HepG2 (cell line): ENCODE data around the gene DCUN1D2.

Experiments used
- BHLHE40 ChIP-seq: IDR thresholded peaks from 2 replicates; pipeline ENCODE4 v1.6.1; 2011; ENCODE audit warnings: low read length, improper control_type of control experiment
- CEBPB ChIP-seq: IDR thresholded peaks from 2 replicates; pipeline ENCODE4 v1.6.1; 2011; ENCODE audit warnings: low read depth, low read length, improper control_type of control experiment, borderline replicate concordance
- CREB1 ChIP-seq, 2 experiments: fragments of 450-650 bp in 1 of 2; IDR thresholded peaks; 2 replicates each; pipeline ENCODE4 v1.6.1; 2016 to 2017; ENCODE audit warnings: control low read depth in 1 of 2, mild to moderate bottlenecking in 1 of 2, missing compliant biosample characterization in 1 of 2, missing genetic modification characterization in 1 of 2
- FOXA1 ChIP-seq, 2 experiments: fragments of 450-650 bp in 1 of 2; sonication (generic) in 1 of 2; formaldehyde crosslinking in 1 of 2; IDR thresholded peaks; 2 replicates each; pipeline versions ENCODE4 v1.4.0 to v1.6.1; 2016 to 2020; ENCODE audit warnings: missing genetic modification reagents in 1 of 2
- NPAS2 ChIP-seq: sonication (generic); formaldehyde crosslinking; IDR thresholded peaks from 2 replicates; pipeline ENCODE4 v1.8.0; 2022; ENCODE audit warnings: mild to moderate bottlenecking, missing genetic modification reagents, borderline replicate concordance
- NR1H2 ChIP-seq: sonication (generic); formaldehyde crosslinking; IDR thresholded peaks from 2 replicates; pipeline ENCODE4 v1.8.1; 2022; ENCODE audit warnings: low read depth, missing genetic modification reagents, borderline replicate concordance
- POLR2A ChIP-seq, 2 experiments: IDR thresholded peaks; 2 replicates each; pipeline ENCODE4 v1.6.1; 2011; ENCODE audit warnings: low read depth in 2 of 2, low read length in 2 of 2, mild to moderate bottlenecking in 1 of 2, moderate library complexity in 1 of 2; ENCODE audit not compliant: insufficient read depth in 1 of 2
- U2AF1 ChIP-seq: fragments of 200-400 bp; formaldehyde crosslinking; optimal IDR thresholded peaks from 2 replicates; pipeline ENCODE3; 2017; ENCODE audit warnings: mild to moderate bottlenecking, low read depth, low read length
- ZNF335 ChIP-seq: sonication (generic); formaldehyde crosslinking; IDR thresholded peaks from 2 replicates; pipeline ENCODE4 v1.4.0; 2020; ENCODE audit warnings: missing genetic modification reagents
- ZSCAN29 ChIP-seq: sonication (generic); formaldehyde crosslinking; conservative IDR thresholded peaks from 2 replicates; pipeline ENCODE4 v1.4.0; 2020; ENCODE audit warnings: mild to moderate bottlenecking, missing genetic modification reagents
- TF ChIP-seq, protein P1 (sequence below): sonication (generic); formaldehyde crosslinking; IDR thresholded peaks from 2 replicates; pipeline ENCODE4 v1.4.0; 2020; ENCODE audit warnings: mild to moderate bottlenecking, missing genetic modification reagents
- TF ChIP-seq, protein P2 (sequence below): sonication (generic); formaldehyde crosslinking; IDR thresholded peaks from 2 replicates; pipeline ENCODE4 v1.5.0; 2020; ENCODE audit warnings: mild to moderate bottlenecking, missing genetic modification reagents, moderate library complexity

DNA sequence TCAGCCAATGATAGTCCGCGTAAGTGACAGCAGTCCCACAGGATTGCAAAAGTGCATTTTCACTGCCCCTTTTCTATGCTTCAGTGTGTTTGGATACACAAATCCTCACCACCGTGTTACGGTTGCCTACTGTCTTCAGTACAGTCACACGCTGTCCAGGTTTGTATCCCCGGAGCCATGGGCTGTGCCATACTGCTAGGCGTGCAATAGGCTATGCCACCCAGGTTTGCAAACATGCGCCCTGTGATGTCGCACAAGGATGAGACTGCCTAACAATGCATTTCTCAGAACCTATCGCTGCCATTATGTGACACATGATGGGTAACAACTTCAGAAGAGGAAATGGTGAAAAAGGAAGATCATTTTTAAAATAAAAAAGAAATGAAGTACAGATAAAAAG, 20.4 kb downstream of the DCUN1D2 start:
- no peak for TF ChIP-seq CEBPB
- no peak for TF ChIP-seq NPAS2 (CRISPR knock-in tag)
- TF ChIP-seq, protein P1, sequence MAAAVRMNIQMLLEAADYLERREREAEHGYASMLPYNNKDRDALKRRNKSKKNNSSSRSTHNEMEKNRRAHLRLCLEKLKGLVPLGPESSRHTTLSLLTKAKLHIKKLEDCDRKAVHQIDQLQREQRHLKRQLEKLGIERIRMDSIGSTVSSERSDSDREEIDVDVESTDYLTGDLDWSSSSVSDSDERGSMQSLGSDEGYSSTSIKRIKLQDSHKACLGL (CRISPR knock-in tag): no peak
- TF ChIP-seq ZSCAN29 (CRISPR knock-in tag): no peak
- TF ChIP-seq NR1H2 (CRISPR knock-in tag): no peak
- no peak for TF ChIP-seq POLR2A (IDR thresholded peaks at IDR 0.05; ENCODE audit: insufficient read depth in 1 of 2, low read depth in 2 of 2, low read length in 2 of 2)
- TF ChIP-seq, protein P2, sequence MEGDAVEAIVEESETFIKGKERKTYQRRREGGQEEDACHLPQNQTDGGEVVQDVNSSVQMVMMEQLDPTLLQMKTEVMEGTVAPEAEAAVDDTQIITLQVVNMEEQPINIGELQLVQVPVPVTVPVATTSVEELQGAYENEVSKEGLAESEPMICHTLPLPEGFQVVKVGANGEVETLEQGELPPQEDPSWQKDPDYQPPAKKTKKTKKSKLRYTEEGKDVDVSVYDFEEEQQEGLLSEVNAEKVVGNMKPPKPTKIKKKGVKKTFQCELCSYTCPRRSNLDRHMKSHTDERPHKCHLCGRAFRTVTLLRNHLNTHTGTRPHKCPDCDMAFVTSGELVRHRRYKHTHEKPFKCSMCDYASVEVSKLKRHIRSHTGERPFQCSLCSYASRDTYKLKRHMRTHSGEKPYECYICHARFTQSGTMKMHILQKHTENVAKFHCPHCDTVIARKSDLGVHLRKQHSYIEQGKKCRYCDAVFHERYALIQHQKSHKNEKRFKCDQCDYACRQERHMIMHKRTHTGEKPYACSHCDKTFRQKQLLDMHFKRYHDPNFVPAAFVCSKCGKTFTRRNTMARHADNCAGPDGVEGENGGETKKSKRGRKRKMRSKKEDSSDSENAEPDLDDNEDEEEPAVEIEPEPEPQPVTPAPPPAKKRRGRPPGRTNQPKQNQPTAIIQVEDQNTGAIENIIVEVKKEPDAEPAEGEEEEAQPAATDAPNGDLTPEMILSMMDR (CRISPR knock-in tag): no peak
- no peak for TF ChIP-seq BHLHE40
- TF ChIP-seq FOXA1 (IDR thresholded peaks at IDR 0.05): no peak
- TF ChIP-seq FOXA1 (CRISPR knock-in tag; IDR thresholded peaks at IDR 0.05): no peak
- TF ChIP-seq U2AF1: no peak
- no peak for TF ChIP-seq ZNF335 (CRISPR knock-in tag)
- TF ChIP-seq CREB1 (IDR thresholded peaks at IDR 0.05): no peak
- TF ChIP-seq CREB1 (CRISPR knock-in tag; IDR thresholded peaks at IDR 0.05): no peak
